ENCODE data around the gene ITPR2.

DNA sequence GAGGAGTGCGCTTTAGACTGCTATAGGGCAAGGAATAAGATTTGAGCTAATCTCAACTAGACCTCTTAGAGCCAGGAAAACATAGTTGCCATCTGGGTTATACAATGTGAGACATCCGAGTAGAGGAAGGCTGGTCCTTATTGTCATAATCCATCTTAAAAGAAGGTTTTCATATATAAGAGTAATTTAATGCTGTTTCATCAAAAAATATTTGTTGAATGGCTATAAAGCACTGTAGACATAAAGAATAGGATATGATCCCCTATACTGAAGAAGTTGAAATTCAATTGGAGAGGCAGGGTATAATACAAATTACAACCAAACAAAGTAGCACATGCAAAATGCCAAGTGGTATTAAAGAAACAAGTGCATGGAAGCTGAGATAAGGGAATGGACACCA lies 343.1 kb downstream of the ITPR2 start:
- TF ChIP-seq PHF8 (CRISPR knock-in tag; IDR thresholded peaks at IDR 0.05) = no peak
- TF ChIP-seq ELF1 (CRISPR knock-in tag; IDR thresholded peaks at IDR 0.05) = no peak
- peak; percentile 37 to 65; a peak in 3 of 4 replicates for TF ChIP-seq MAFK (conservative IDR thresholded peaks at IDR 0.05 in 1 of 2, IDR thresholded peaks at IDR 0.05 in 1 of 2; ENCODE audit: low read length in 2 of 2)
- TF ChIP-seq, protein P1, sequence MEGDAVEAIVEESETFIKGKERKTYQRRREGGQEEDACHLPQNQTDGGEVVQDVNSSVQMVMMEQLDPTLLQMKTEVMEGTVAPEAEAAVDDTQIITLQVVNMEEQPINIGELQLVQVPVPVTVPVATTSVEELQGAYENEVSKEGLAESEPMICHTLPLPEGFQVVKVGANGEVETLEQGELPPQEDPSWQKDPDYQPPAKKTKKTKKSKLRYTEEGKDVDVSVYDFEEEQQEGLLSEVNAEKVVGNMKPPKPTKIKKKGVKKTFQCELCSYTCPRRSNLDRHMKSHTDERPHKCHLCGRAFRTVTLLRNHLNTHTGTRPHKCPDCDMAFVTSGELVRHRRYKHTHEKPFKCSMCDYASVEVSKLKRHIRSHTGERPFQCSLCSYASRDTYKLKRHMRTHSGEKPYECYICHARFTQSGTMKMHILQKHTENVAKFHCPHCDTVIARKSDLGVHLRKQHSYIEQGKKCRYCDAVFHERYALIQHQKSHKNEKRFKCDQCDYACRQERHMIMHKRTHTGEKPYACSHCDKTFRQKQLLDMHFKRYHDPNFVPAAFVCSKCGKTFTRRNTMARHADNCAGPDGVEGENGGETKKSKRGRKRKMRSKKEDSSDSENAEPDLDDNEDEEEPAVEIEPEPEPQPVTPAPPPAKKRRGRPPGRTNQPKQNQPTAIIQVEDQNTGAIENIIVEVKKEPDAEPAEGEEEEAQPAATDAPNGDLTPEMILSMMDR (CRISPR knock-in tag; IDR thresholded peaks at IDR 0.05) = no peak
- no peak for TF ChIP-seq ZBTB21 (CRISPR knock-in tag; IDR thresholded peaks at IDR 0.05)
- TF ChIP-seq DR1 (CRISPR knock-in tag; IDR thresholded peaks at IDR 0.05) = no peak
- TF ChIP-seq, protein P2, sequence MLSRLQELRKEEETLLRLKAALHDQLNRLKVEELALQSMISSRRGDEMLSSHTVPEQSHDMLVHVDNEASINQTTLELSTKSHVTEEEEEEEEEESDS (CRISPR knock-in tag; IDR thresholded peaks at IDR 0.05; ENCODE audit: borderline replicate concordance) = no peak
- no peak for TF ChIP-seq TBP (CRISPR knock-in tag; IDR thresholded peaks at IDR 0.05)
- TF ChIP-seq, protein P3, sequence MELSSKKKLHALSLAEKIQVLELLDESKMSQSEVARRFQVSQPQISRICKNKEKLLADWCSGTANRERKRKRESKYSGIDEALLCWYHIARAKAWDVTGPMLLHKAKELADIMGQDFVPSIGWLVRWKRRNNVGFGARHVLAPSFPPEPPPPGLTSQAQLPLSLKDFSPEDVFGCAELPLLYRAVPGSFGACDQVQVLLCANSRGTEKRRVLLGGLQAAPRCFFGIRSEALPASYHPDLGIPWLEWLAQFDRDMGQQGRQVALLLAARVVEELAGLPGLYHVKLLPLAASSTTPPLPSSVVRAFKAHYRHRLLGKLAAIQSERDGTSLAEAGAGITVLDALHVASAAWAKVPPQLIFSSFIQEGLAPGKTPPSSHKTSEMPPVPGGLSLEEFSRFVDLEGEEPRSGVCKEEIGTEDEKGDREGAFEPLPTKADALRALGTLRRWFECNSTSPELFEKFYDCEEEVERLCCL (CRISPR knock-in tag; IDR thresholded peaks at IDR 0.05; ENCODE audit: borderline replicate concordance) = no peak
- TF ChIP-seq ATF1 (CRISPR knock-in tag; IDR thresholded peaks at IDR 0.05) = no peak
- TF ChIP-seq, protein P4, sequence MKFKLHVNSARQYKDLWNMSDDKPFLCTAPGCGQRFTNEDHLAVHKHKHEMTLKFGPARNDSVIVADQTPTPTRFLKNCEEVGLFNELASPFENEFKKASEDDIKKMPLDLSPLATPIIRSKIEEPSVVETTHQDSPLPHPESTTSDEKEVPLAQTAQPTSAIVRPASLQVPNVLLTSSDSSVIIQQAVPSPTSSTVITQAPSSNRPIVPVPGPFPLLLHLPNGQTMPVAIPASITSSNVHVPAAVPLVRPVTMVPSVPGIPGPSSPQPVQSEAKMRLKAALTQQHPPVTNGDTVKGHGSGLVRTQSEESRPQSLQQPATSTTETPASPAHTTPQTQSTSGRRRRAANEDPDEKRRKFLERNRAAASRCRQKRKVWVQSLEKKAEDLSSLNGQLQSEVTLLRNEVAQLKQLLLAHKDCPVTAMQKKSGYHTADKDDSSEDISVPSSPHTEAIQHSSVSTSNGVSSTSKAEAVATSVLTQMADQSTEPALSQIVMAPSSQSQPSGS (CRISPR knock-in tag; IDR thresholded peaks at IDR 0.05) = no peak
- TF ChIP-seq, protein P5, sequence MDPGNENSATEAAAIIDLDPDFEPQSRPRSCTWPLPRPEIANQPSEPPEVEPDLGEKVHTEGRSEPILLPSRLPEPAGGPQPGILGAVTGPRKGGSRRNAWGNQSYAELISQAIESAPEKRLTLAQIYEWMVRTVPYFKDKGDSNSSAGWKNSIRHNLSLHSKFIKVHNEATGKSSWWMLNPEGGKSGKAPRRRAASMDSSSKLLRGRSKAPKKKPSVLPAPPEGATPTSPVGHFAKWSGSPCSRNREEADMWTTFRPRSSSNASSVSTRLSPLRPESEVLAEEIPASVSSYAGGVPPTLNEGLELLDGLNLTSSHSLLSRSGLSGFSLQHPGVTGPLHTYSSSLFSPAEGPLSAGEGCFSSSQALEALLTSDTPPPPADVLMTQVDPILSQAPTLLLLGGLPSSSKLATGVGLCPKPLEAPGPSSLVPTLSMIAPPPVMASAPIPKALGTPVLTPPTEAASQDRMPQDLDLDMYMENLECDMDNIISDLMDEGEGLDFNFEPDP (CRISPR knock-in tag; conservative IDR thresholded peaks at IDR 0.05) = no peak
